ENCODE data around the gene ITGA2B. TPM values are rescaled to one million over a fixed set of nuclear protein-coding genes. Genes with fewer than 3 reads are reported as not detected.

Gene ITGA2B
- total and polyA plus RNA-seq, 2 of the 8 experiments (the other 6 are each of a cell fraction or from before 2014, with no cell fraction given), result 6.9 to 12.3 TPM

DNA sequence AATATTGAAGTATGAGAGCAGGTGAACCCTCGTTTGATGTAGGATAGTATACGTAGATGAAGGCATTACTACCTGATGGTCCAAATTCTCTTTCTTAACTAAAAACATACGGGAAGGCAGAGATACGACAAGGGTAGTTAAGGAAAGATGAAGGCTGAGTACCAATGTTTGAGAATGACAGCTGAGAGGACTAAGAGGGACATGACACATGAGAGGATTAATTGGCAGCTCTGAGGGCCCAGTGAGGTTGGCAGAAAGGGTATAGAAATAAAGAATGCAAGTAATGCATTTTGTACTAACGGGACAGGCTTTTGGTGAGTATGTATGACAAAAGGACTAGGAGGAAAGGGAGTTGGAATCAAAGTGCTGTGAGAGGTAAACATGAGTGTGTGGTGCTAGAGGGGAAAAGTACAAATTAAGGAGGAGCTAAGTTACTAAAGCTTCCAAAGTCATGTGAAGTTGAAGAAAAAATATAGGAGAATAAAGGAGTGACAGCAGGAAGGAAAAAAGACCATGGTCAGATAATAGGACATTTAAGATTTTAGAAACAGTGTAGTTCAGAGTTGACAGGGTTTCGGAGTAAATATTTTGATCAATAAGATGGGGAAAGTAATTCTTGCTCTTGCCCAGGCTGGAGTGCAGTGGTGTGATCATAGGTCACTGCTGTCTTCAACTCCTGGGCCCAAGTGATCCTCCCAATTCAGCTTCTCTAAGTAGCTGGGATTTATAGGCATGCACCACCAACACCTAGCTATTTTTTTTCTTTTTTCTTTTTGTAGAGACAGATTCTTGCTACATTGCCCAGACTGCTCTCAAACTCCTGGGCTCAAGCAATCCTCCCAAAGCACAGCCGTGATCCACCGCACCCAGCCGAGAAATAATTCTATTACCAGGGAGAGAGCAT lies 43.1 kb upstream of the ITGA2B start (continued):
- TF ChIP-seq RXRA (IDR thresholded peaks at IDR 0.05; ENCODE audit: insufficient read depth, low read depth, low read length), result no peak
- no peak for TF ChIP-seq TEAD4 (IDR thresholded peaks at IDR 0.05; ENCODE audit: low read depth, low read length)
